Middle frontal gyrus (tissue), 1 donor: ENCODE measurements around the gene NCMAP.

Source experiments
- DNase-seq: peaks from one replicate; pipeline ENCODE4 v3.0.0-alpha.2; 2015; ENCODE audit warnings: low spot score; ENCODE audit errors: extremely low spot score

The NCMAP gene

GRCh38 chr1:24621121-24621520 lies 65.2 kb downstream of the NCMAP start:
- no peak for DNase-seq

- no peak for DNase-seq
Observed at GRCh38 chr1:24622218-24622617, 66.3 kb downstream of the NCMAP start.

GRCh38 chr1:24632832-24633175 lies 76.9 kb downstream of the NCMAP start:
- no peak for DNase-seq

GRCh38 chr1:24635195-24635843 lies 79.4 kb downstream of the NCMAP start:
- DNase-seq = peak; percentile 71

- DNase-seq = no peak
Observed at GRCh38 chr1:24636661-24637357, 80.9 kb downstream of the NCMAP start.

GRCh38 chr1:24639094-24639493 lies 83.2 kb downstream of the NCMAP start:
- no peak for DNase-seq

- DNase-seq = no peak
Observed at GRCh38 chr1:24639881-24640280, 84.0 kb downstream of the NCMAP start.

- no peak for DNase-seq
Observed at GRCh38 chr1:24640288-24640687, 84.4 kb downstream of the NCMAP start.

- DNase-seq = no peak
Observed at GRCh38 chr1:24641646-24642151, 85.8 kb downstream of the NCMAP start.

- peak; percentile 100 for DNase-seq
Observed at GRCh38 chr1:24642481-24643362, 86.8 kb downstream of the NCMAP start, which contains the start of gene SRRM1. Gene SRRM1 (plus strand): TSS chr1:24643302. CDS start chr1:24643327, 25 bp downstream.

- DNase-seq = no peak
Observed at GRCh38 chr1:24643363-24644099, 87.6 kb downstream of the NCMAP start.

- no peak for DNase-seq
Observed at GRCh38 chr1:24644100-24644384, 88.2 kb downstream of the NCMAP start.

- DNase-seq = no peak
Observed at GRCh38 chr1:24648919-24649318, 93.0 kb downstream of the NCMAP start.

- DNase-seq = no peak
Observed at GRCh38 chr1:24652382-24652781, 96.5 kb downstream of the NCMAP start.

GRCh38 chr1:24654010-24654409 lies 98.1 kb downstream of the NCMAP start:
- DNase-seq = no peak

- DNase-seq = no peak
Observed at GRCh38 chr1:24656046-24656445, 100.2 kb downstream of the NCMAP start.

- DNase-seq = no peak
Observed at GRCh38 chr1:24657781-24658180, 101.9 kb downstream of the NCMAP start.
